OCI-LY7 (cell line): ENCODE results near the gene NLRP8. TPM values are rescaled to one million over a fixed set of nuclear protein-coding genes. Genes with fewer than 3 reads are reported as not detected.

Source experiments
- BruUV-seq: library from RNA; stranded (reverse); fragments of 400-500 nt; replicated peaks from 2 replicates; lab custom pipeline; 2021; lab: Mats Ljungman, UMichigan
- CTCF ChIA-PET: fragments of 300-600 bp; sonication (Branson Sonifier 250); formaldehyde crosslinking; loops from one replicate; lab custom pipeline; 2022; ENCODE audit warnings: antibody characterized with exemption; ENCODE audit not compliant: unreplicated experiment; lab: Charles Lee
- POLR2A ChIA-PET: fragments of 300-600 bp; sonication (Branson Sonifier 250); formaldehyde crosslinking; loops from one replicate; lab custom pipeline; 2022; ENCODE audit warnings: antibody characterized with exemption; lab: Charles Lee
- DNase-seq: peaks from one replicate; pipeline ENCODE4 v3.0.0-alpha.2; 2015; ENCODE audit warnings: low spot score
- H2AFZ ChIP-seq: fragments of 200-600 bp; sonication (generic), shearing (Covaris generic); 2 replicates; pipeline ENCODE4 v1.6.1; 2014; ENCODE audit warnings: mild to moderate bottlenecking, antibody characterized with exemption, low read length, moderate library complexity
- H3K27ac ChIP-seq: fragments of 200-600 bp; sonication (generic); 2 replicates; pipeline ENCODE4 v1.5.1; 2014; ENCODE audit warnings: mixed run types, low read depth, mild to moderate bottlenecking, moderate library complexity, low read length, inconsistent platforms; ENCODE audit not compliant: poor library complexity, severe bottlenecking
- H3K36me3 ChIP-seq: fragments of 200-600 bp; sonication (generic); 2 replicates; pipeline ENCODE4 v1.6.1; 2014; ENCODE audit warnings: mild to moderate bottlenecking, antibody characterized with exemption, low read length, moderate library complexity, mixed read lengths; ENCODE audit not compliant: insufficient read depth
- H3K4me1 ChIP-seq: fragments of 200-600 bp; sonication (generic); 2 replicates; pipeline ENCODE4 v1.5.1; 2014; ENCODE audit warnings: mild to moderate bottlenecking, low read length; ENCODE audit not compliant: insufficient read depth, poor library complexity, severe bottlenecking
- H3K4me2 ChIP-seq: fragments of 200-600 bp; sonication (generic); 2 replicates; pipeline ENCODE4 v1.6.1; 2014; ENCODE audit warnings: mild to moderate bottlenecking, low read length
- H3K4me3 ChIP-seq: fragments of 200-600 bp; sonication (generic); 2 replicates; pipeline ENCODE4 v1.5.1; 2014; ENCODE audit warnings: mild to moderate bottlenecking, low read depth, low read length; ENCODE audit not compliant: poor library complexity, severe bottlenecking
- H3K79me2 ChIP-seq: fragments of 200-600 bp; sonication (generic); 2 replicates; pipeline ENCODE4 v1.6.1; 2016; ENCODE audit warnings: low read depth, mild to moderate bottlenecking, low read length, moderate library complexity, mixed read lengths; ENCODE audit not compliant: insufficient read depth
- H3K9me2 ChIP-seq: fragments of 200-600 bp; sonication (generic); 2 replicates; pipeline ENCODE4 v1.6.1; 2016; ENCODE audit warnings: mild to moderate bottlenecking, low read length, mixed read lengths; ENCODE audit not compliant: insufficient read depth
- H3K9me3 ChIP-seq: fragments of 200-600 bp; sonication (generic); 2 replicates; pipeline ENCODE4 v1.6.1; 2014; ENCODE audit warnings: mild to moderate bottlenecking, mixed run types, low read length, mixed read lengths
- H4K20me1 ChIP-seq: fragments of 200-600 bp; sonication (generic); 2 replicates; pipeline ENCODE4 v1.6.1; 2014; ENCODE audit warnings: mild to moderate bottlenecking, antibody characterized with exemption, low read length, moderate library complexity, mixed read lengths; ENCODE audit not compliant: insufficient read depth
- EZH2phosphoT487 ChIP-seq: fragments of 200-600 bp; sonication (generic); IDR thresholded peaks from 2 replicates; pipeline ENCODE4 v1.6.1; 2018; ENCODE audit warnings: low read depth, borderline replicate concordance, mild to moderate bottlenecking, mixed run types, antibody characterized with exemption, low read length, moderate library complexity, mixed read lengths
- intact Hi-C: fragments of 100-400 bp; cut with micrococcal nuclease; formaldehyde crosslinking; loops from one replicate; pipeline ENCODE4 v1.10.0; 2022; ENCODE audit not compliant: unreplicated experiment
- total RNA-seq, 2 experiments: library from RNA; depleted of rRNA in 1 of 2; stranded (reverse); fragments of >200 nt in 1 of 2; shearing (Covaris generic) in 1 of 2; gene quantifications; 2 replicates each; pipeline ENCODE4 v1.2.3, GENCODE V29; 2014 to 2022
- TF ChIP-seq, protein P1 (sequence below): fragments of 200-600 bp; sonication (generic); conservative IDR thresholded peaks from 2 replicates; pipeline ENCODE4 v1.5.1; 2014; ENCODE audit warnings: mild to moderate bottlenecking, antibody characterized with exemption, low read length, moderate library complexity, mixed read lengths

The NLRP8 gene
- total RNA-seq, 2 experiments from 2014 or later: not detected

- Histone ChIP-seq H3K27ac (no peak within 1 kb of the TSS), H3K79me2 (no peaks in the 10 kb centered on the region), H3K4me3 (no peak within 1 kb of the TSS), H4K20me1 (no peaks in the 10 kb centered on the region), H2AFZ (no peak within 1 kb of the TSS), H3K4me1 (no peaks in the 10 kb centered on the region), H3K4me2 (no peak within 1 kb of the TSS), H3K9me3 (no peaks in the 10 kb centered on the region), H3K9me2 (no peaks in the 10 kb centered on the region), H3K36me3 (no peaks in the 10 kb centered on the region)
- ChIA-PET POLR2A (no interaction called here), CTCF (no interaction called here)
- intact Hi-C loops: no loop called here
- BruUV-seq: no TSS peak
- no peak for TF ChIP-seq EZH2phosphoT487
- TF ChIP-seq, protein P1, sequence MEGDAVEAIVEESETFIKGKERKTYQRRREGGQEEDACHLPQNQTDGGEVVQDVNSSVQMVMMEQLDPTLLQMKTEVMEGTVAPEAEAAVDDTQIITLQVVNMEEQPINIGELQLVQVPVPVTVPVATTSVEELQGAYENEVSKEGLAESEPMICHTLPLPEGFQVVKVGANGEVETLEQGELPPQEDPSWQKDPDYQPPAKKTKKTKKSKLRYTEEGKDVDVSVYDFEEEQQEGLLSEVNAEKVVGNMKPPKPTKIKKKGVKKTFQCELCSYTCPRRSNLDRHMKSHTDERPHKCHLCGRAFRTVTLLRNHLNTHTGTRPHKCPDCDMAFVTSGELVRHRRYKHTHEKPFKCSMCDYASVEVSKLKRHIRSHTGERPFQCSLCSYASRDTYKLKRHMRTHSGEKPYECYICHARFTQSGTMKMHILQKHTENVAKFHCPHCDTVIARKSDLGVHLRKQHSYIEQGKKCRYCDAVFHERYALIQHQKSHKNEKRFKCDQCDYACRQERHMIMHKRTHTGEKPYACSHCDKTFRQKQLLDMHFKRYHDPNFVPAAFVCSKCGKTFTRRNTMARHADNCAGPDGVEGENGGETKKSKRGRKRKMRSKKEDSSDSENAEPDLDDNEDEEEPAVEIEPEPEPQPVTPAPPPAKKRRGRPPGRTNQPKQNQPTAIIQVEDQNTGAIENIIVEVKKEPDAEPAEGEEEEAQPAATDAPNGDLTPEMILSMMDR: no peak
- DNase-seq: no peak
Observed at GRCh38 chr19:55931936-55932386, 15.7 kb upstream of the NLRP8 start, which contains the start of gene NLRP13. TSS of gene NLRP13 (minus strand) at chr19:55932336. CDS start at chr19:55932311, 25 bp downstream.

DNA sequence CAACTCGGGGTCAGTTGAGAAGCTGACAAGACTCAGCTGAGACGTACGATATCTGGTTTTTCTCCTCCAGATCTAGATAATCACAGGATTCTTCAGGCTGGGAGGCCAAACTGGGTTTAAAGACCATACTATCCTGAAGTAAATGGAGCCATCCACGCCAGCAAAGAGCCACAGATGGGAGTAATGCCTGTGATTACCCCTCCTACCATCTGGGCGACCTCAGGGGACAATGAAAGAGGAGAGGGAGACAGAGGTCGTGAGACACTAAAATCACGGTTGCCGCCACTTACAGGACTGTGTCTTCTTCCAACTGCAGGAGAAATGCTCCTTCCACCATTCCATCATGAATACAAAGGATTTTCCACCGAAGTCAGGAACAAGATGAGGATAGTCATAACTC is 12.4 kb upstream of the NLRP8 start:
- H3K9me2 ChIP-seq: no peaks in the 10 kb centered on the region
- no peaks in the 10 kb centered on the region for H3K79me2 ChIP-seq
- H2AFZ ChIP-seq: no peak overlapping the region
- ChIA-PET POLR2A (no interaction called here), CTCF (no interaction called here)
- no peaks in the 10 kb centered on the region for H3K36me3 ChIP-seq
- H3K4me1 ChIP-seq: no peaks in the 10 kb centered on the region
- no peak for TF ChIP-seq EZH2phosphoT487
- TF ChIP-seq, protein P1: no peak
- intact Hi-C loops: no loop called here
- no peak overlapping the region for H3K27ac ChIP-seq
- no peaks in the 10 kb centered on the region for H4K20me1 ChIP-seq
- DNase-seq: no peak
- no peak overlapping the region for H3K4me3 ChIP-seq
- no TSS peak for BruUV-seq
- no peak overlapping the region for H3K4me2 ChIP-seq
- H3K9me3 ChIP-seq: no peaks in the 10 kb centered on the region

DNA sequence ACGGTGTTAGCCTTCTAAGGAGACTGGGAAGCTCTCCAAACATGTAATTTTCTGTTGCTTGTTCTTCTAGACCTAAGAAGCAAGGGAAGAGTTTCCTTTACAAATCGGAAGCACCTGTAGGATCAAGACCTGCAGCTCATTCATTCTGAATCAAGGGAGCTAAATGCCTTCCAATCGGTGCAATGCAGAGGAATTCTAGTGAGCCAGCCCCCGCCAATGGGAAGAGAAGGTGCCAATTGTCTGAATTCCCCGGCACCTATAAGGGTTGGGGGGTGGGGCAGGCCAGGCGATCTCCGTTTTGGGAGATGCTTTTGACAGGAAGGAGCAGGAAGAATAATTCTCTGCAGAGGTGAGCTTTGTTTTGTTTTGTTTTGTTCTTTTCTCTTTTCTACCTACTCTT is 8.4 kb upstream of the NLRP8 start:
- BruUV-seq: no TSS peak
- ChIA-PET POLR2A (no interaction called here), CTCF (no interaction called here)
- no peak for TF ChIP-seq EZH2phosphoT487
- TF ChIP-seq, protein P1: no peak
- intact Hi-C loops: no loop called here
- H3K9me2 ChIP-seq: no peaks in the 10 kb centered on the region
- H4K20me1 ChIP-seq: no peaks in the 10 kb centered on the region
- no peaks in the 10 kb centered on the region for H3K36me3 ChIP-seq
- no peaks in the 10 kb centered on the region for H3K9me3 ChIP-seq
- DNase-seq: no peak
- peaks cover 11% of the 10 kb centered on the region for H3K4me1 ChIP-seq
- no peak overlapping the region for H3K4me3 ChIP-seq
- H3K4me2 ChIP-seq: no peak overlapping the region
- no peaks in the 10 kb centered on the region for H3K79me2 ChIP-seq
- H3K27ac ChIP-seq: no peak overlapping the region
- no peak overlapping the region for H2AFZ ChIP-seq
